GM10847 (cell line): Measurements from ENCODE around the gene CD6.

ENCODE experiments used
- POLR2A ChIP-seq: IDR thresholded peaks from 2 replicates; pipeline ENCODE4 v1.6.1; 2011; ENCODE audit not compliant: insufficient read length; ENCODE audit errors: extremely low read depth

CD6 gene

DNA sequence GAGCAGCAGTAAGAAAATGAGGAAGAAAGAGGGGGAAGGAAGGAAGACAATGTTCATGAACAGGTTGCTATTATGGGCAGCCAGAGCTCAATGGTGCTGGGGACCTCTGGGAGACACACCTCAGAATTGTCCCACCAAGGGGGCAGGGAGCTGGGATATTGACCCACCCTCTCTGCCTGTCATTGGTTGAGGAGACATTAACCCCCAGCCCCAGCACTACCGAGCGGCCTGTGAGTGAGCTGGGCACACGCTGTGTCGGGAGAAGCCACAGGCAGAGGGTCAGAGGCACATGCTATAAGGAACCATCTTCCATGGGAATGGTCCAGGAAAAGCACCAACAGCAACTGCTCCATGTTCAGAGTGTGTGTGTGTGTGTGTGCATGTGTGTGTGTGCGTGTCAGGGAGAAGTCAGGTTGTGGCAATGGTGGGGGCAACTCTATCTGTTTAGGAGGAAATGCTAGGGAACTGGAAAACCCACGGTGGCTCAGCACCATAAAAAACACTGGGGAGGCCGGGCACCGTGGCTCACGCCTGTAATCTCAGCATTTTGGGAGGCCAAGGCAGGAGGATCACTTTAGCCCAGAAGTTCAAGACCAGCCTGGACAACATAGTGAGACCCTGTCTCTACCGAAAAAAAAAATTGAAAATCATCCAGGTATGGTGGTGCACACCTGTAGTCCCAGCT is 49.2 kb downstream of the CD6 start:
- TF ChIP-seq POLR2A: no peak

DNA sequence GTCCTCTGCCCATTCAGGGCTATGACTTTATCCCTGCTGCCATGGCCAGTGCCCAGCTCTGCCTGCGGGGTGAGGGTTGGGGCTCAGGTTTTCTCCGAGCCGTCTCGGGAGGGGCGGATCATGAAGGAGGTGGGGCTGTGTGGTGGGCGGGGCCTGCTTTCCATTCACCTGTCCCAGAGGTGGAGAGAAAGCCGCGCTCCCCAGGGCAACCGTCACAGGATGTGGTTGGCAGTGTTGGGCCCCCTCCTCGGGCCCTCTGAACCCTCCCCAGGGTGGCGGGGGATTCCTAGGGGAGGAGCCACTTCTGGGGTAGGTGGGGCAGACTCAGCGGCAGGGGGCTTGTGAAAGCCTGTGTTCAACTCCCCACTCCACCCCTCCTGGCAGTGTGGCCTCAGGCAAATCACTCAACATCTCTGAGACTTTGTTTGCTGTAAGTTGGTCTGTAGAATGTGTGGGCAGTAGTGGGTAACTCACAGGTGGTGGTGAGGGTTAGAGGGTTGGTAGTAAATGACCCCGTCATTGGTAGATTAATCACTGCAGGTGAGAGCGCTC is 50.3 kb downstream of the CD6 start:
- TF ChIP-seq POLR2A: no peak

DNA sequence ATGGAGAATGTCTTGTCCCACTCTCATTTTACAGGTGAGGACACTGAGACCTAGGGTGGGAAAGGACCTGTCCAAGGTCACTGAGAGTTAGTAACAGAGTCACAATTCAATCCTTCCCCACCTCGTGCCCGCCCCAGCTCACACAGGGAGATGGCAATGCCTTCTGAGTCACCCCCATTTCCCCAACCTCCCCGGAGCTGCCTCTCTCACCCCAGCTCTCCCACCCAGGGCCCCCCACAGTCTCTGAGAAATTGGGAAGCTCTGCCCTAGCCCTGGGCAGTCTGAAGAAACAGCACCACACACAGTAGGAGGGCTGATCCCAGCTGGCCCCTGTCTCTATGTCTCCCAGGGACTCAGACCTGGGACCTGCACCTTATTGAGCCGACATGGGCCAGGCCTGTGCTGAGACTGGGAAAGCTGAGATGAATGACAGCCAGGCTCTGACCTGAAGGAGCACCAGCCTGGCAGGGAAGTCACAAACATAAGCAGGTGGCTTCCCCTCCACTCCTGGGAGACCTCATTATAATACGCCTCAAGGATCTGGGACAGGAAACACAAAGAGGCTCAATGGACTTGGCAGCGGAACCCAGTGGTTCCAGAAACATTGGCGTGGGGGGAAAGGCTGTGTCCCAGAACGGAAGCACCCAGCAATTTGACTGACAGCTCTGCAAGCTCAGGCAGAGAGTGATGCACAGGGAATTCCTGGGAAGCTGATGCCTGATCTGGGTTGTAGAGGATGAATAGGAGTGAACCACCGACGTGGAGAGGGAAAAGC is 51.0 kb downstream of the CD6 start:
- TF ChIP-seq POLR2A: no peak

DNA sequence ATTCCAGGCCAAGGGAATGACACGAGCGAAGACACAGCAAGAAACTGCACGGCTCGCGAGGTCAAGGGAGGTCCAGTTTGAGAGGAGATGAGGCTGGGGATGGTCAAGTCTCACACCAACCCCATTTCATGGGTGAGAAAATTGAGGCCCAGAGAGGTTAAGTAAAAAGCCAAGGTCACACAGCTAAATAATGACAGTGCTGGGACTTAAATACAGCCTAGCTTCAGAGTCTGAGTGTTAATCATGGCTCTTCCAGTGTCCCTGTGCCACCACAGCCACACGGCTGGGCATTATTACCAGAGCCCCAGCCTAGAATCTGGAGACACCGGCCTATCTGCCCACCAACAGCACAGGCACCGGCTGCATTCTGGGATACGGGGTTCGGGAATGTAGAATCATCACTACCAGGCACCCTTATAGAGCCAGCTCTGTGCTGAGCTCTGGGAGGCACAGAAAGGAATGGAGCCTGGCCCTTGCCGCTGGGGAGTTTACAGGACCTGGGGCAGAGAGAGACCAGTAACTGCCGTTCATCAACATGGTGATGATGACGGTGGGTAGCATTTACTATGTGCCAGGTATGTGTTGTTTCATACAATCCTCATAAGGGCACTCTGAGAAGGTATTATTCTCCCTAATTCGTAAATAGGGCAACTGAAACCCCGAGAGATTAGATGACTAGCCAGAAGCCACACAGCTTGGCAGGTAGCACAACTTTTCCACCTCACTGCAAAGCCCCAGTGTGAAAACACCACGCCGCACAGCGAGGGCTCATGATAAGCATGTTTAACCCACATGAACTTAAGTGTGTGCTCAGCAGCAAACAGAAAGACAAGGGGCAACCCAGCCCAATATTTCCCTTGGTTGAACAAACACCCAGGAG is 51.8 kb downstream of the CD6 start:
- TF ChIP-seq POLR2A: no peak

DNA sequence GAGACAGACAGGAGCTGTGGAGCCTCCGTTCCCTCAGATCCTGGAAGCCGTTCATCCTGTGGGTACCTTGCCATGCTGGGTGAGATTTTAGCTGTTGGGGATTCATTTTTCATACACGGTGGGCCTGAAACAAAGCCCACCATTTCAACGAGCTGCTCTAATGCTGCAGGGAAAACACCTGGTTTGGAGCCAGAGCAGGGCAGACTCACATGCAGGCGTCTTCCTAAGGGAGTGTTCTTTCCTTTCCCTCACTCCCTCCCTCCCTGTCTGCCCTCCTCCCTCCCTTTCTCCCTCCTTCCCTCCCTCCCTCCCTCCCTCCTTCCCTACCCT is 52.5 kb downstream of the CD6 start:
- no peak for TF ChIP-seq POLR2A

DNA sequence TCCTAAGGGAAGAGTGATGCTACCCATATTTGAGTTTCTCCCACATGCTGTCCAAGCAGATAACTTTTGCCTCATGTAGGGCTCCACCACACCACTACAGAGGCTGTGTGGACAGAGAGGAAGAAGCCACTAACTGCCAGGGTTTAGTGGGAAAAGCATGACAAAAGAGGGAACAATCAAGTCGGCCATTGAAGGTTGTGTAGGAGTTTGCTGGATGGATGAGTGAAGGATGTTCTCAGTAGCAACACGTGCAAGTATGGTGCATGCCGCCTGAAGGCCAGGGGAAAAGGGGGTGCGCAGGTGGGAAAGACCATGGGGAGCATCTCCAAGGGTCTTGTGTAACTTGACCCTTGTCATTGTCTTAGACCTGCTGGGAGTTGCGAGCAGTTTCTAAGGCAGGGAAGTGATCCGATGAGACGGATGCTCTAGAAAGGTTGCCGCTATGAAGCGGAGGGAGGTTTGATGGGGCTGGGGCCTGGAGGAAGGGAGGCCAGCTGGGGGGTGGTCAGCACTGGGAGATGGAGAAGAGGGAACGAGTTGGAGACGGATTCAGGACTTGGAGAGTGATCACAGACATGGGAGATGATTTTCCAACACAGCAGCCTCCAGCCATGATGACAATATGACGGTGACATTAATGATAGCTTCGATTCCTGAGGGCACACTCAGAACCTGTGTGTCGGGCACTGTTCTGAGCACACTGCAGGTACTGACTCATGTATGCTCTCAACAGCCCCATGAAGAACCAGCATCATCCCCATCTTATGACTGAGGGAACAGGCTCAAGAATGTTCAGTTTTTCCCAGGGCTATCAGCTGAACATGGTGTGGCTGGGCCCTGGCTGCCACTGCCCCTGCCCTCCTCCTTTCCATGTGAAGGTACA is 53.7 kb downstream of the CD6 start:
- TF ChIP-seq POLR2A: no peak

DNA sequence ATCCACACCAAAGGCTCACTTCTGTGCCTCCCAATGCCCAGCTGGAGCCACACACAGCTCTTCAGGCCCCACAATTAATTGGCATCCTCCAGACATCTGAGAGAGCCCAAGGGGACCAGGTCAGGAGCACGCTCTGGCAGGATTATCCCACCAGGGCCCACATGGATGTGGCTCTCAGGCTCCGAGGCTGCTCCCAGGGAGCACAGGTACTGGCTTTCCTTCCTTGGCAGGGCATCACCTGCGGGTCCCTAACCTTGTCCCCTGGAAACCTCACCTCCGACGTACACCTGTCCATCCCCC is 54.3 kb downstream of the CD6 start:
- no peak for TF ChIP-seq POLR2A

DNA sequence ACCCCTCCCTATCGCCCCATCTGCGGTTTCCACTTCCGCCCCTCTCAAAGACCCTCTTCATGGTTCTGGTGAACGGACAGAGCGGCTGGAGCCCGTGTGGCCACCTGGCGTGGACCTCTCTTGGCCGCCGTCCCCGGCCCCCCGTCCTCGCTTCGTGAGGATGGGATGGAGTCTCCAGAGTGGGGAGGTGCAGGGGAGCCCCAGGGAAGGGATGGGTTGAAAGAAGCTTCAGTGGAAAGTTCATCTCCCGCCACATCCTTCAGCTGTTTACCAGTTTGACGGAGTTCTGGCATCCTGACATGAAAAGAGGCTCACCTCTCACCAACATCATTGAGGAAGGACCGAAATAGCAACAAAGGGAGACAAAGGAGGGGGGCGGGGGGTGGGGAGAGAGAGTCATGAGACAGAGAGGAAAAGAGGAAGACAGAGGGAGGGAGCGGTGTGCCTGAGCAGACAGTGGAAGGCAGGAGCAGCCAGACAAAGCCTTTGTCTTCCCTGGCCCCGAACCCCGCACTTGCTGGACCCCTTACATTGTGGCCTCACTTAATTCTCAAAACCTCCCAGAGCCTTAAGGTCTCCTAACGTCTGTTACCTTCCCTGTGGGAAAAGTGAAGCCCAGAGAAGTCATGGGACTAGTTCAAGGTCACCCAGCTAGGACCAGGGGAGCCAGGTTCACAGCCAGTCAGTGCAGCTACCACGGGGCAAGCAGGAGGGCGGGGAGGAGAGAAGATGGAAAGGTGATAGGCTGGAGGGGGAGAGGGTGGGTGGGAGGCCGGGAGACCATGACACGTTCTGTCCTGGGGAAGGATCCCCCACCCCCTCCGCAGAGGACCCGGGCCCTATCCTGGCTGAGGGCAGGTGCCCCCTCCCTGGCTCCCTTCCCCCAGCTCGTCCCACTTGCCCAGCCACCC is 54.9 kb downstream of the CD6 start:
- TF ChIP-seq POLR2A: no peak

DNA sequence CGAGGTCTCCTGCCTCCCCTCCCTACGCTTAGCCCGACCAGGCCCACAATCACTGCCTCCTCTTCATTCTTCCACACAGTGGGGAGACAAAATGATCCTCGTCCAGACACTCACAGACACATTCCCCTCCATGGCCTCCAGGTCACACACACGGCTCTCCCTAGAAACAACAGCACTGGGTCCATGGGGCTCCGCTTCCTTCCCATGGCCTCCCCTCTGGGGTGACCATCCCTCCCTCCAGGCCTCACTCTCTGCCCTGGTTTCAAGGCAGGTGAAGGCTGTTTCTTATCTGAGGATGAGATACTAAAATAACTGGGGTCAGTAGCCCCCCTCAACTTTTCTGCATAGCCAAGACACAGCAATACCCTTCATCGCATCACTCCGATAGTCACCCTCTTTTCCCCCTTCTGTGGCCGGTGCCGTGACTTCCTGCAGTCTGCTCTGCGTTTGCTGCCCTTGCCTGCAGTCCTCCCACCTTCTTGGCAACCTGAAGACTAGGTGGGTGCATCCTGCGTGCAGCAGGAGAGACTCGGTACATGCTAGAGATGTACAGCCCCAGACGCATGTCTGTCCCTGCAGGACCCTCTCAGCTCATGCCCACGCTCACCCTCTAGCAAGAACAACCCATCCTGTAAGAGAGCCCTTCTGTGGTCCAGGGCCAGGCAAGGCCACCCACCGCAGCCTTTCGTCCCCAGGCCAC is 55.8 kb downstream of the CD6 start:
- TF ChIP-seq POLR2A: no peak

DNA sequence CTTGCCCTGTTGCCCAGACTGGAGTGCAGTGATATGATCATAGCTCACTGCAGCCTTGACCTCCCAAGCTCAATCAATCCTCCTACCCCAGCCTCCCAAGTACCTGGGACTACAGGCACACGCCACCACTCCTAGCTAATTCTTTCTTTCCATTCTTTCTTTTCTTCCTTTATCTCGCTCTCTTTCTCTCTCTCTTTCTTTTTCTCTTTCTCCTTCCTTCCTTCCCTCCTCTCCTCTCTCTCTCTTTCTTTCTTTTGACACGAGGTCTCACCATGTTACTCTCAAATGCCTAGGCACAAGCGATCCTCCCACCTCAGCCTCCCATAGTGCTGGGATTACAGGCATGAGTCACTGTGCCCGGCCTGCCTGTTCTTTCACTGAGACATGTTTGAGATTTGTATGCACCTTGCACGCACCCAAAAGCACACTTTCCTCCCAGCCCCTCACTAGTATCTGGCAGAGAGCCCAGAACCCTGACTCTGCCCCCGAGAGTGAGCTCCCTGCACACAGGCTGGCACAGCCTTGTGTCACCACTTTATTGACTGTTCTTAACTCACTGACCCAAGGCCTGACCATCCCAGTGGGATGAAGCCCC is 56.8 kb downstream of the CD6 start:
- no peak for TF ChIP-seq POLR2A

DNA sequence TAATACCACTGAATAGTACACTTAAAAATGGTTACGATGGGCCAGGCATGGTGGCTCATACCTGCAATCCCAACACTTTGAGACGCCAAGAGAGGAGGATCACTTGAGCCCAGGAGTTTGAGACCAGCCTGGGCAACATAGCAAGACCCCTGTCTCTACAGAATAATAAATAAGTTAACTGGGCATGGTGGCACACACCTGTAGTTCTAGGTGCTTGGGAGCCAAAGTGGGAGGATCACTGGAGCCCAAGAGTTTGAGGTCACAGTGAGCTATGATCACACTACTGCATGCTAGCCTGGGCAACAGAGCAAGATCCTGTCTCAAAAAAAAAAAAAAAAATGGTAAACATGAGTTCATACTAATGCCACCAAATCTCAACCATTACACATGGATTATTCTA is 61.3 kb downstream of the CD6 start:
- TF ChIP-seq POLR2A: no peak

DNA sequence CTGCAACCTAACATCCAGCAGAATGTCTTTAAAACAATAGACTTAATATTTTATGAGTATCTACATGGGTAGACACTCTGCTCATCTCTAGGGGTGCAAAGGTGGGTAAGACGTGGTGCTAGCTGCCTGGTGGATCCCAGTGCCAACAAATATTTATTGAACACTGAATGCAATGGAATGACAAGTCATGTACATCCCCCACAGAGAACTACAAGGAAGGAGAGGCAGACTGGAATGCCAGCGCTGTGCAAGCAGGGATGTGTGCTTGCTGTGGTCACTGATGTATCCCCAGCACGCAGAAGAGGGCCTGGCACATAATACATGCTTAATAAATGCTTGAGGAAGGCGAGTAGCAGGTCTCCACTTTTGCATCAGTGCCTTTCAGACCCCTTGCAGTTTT is 61.9 kb downstream of the CD6 start:
- TF ChIP-seq POLR2A: no peak

DNA sequence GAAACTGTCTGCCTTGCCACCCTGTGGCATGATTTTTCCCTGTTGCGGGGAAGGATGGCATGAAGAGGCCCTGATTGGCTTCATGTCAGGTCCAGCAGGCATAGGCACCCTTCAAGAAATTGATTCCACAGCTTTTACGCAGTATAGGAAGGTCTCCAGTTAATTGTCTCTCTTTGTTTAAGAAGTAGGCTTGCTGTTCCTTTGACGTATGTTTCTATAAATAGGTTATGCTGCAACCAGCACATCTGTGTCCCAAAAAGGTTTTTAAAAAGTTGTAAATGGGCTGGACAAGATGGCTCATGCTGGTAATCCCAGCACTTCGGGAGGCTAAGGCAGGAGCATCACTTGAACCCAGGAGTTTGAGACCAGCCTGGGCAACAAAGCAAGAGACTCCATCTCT is 62.6 kb downstream of the CD6 start:
- no peak for TF ChIP-seq POLR2A
